22Rv1 (cell line): Measurements from ENCODE around the gene CEP152.

ENCODE experiments used
- ZFX ChIP-seq: fragments of 450-650 bp; IDR thresholded peaks from 2 replicates; pipeline ENCODE4 v1.6.1; 2017; ENCODE audit warnings: antibody characterized with exemption, borderline replicate concordance
- TF ChIP-seq, protein P1 (sequence below): fragments of 450-650 bp; IDR thresholded peaks from 2 replicates; pipeline ENCODE4 v1.5.1; 2017; ENCODE audit warnings: mild to moderate bottlenecking

DNA sequence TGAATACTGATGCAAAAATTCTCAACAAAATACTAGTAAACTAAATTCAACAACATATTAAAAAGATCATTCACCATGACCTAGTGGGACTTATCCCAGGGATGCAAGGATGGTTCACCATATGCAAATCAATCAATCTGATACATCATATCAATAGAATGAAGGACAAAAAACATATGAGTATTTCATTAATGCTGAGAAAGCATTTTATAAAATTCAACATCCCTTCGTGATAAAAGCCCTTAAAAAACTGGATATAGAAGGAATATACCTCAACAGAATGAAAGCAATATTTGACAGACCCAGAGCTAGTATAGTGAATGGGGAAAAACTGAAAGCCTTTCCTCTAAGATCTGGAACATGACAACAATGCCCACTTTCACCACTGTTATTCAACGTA lies 122.4 kb downstream of the CEP152 start:
- TF ChIP-seq, protein P1, sequence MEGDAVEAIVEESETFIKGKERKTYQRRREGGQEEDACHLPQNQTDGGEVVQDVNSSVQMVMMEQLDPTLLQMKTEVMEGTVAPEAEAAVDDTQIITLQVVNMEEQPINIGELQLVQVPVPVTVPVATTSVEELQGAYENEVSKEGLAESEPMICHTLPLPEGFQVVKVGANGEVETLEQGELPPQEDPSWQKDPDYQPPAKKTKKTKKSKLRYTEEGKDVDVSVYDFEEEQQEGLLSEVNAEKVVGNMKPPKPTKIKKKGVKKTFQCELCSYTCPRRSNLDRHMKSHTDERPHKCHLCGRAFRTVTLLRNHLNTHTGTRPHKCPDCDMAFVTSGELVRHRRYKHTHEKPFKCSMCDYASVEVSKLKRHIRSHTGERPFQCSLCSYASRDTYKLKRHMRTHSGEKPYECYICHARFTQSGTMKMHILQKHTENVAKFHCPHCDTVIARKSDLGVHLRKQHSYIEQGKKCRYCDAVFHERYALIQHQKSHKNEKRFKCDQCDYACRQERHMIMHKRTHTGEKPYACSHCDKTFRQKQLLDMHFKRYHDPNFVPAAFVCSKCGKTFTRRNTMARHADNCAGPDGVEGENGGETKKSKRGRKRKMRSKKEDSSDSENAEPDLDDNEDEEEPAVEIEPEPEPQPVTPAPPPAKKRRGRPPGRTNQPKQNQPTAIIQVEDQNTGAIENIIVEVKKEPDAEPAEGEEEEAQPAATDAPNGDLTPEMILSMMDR, result no peak
- TF ChIP-seq ZFX, result no peak
